HG03108 (cell line): ENCODE measurements around the gene NCOA1.
A peak's percentile ranks its signal among the peaks of the same experiment; 100 is the strongest.
"Not testable (repeated sequence)": the region's sequence is repeated elsewhere in the genome, so short reads cannot be mapped to it uniquely, and the experiment has no call there.

Source experiments
- ATAC-seq: cut with Tn5 transposase; IDR thresholded peaks from one replicate; pipeline ENCODE4 v1.9.1; 2021; ENCODE audit warnings: moderate library complexity; ENCODE audit not compliant: unreplicated experiment

The NCOA1 gene

GRCh38 chr2:24570225-24570624 lies 79.2 kb downstream of the NCOA1 start:
- no peak for ATAC-seq

- ATAC-seq = no peak
Measured at GRCh38 chr2:24571828-24572442, 80.9 kb downstream of the NCOA1 start.

DNA sequence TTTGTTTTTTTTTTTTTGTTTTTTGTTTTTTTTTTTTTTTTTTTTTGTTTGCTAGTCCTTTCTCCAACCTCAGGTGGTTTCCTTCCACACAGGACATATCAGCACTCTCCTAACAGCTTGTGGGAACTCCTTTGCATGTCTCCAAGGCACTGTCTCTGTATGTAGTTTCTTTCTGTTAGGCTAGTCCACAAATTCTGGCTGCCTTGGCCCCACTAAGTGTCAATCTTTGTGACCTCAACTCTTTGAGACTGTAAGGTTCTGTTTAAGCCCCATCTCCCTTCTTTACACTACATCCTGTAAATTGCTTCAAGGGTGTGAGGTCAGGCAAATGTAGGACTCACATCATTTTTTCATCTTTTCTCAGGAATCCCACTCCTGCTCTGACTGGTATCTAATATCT lies 85.1 kb downstream of the NCOA1 start:
- no peak for ATAC-seq

DNA sequence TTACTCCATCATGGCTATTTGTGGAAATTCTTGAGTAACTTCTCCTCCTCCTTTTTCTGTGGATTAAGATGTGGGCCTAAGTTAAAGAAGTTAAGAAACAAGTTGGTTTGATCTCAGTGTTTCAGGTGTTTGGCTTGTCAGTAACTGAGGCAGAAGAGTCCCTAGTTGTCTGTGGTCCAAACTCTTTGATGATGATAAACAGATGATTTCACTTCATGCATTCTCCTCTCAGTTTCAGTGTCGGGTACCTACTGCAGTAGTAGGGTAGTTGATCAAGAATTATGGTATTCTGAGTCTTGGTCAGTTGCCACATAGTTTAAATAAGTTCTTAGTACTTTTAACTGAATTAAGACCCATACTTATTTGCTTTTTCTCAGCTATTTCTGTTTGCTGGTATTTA lies 85.6 kb downstream of the NCOA1 start:
- ATAC-seq = peak; percentile 51

- peak; percentile 63 for ATAC-seq
Measured at GRCh38 chr2:24577481-24577880, 86.4 kb downstream of the NCOA1 start.

- ATAC-seq = no peak
Measured at GRCh38 chr2:24579053-24579803, 88.2 kb downstream of the NCOA1 start.

- no peak for ATAC-seq
Measured at GRCh38 chr2:24580561-24580960, 89.5 kb downstream of the NCOA1 start.

DNA sequence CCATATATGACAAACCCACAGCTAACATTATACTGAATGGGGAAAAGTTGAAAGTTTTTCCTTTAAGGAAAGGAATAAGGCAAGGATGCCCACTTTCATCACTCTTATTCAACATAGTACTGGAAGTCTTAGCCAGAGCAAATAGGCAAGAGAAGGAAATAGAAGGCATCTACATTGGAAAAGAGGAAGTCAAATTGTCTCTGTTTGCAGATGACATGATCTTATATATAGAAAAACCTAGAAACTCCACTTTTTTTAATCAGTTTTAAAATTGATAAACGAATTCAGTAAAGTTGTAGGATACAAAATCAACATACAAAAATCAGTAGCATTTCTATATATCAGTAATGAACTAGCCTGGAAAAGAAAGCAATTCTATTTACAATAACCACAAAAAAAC lies 90.9 kb downstream of the NCOA1 start:
- ATAC-seq = not testable (repeated sequence)

GRCh38 chr2:24586955-24587354 lies 95.9 kb downstream of the NCOA1 start:
- peak; percentile 54 for ATAC-seq

DNA sequence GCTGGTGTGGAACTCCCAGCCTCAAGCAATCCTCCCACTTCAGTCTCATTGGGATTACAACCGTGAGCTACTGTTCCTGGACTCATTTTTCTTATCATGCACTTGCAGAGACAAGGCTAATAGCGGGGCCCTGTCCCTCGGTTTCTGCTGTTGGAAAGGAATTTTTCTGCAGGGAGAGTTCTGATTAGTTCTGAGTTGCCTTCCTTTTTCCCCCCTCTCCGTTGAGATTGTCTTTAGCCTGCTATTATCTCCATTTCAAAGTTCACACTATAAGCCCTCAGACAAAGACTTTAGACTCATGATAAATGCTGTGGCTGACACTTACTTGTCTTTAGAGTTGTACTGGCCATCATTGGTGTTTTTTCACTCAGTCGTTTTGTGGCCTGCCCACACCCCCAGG lies 97.2 kb downstream of the NCOA1 start:
- no peak for ATAC-seq

GRCh38 chr2:24592441-24593100 lies 101.5 kb downstream of the NCOA1 start:
- ATAC-seq = no peak

DNA sequence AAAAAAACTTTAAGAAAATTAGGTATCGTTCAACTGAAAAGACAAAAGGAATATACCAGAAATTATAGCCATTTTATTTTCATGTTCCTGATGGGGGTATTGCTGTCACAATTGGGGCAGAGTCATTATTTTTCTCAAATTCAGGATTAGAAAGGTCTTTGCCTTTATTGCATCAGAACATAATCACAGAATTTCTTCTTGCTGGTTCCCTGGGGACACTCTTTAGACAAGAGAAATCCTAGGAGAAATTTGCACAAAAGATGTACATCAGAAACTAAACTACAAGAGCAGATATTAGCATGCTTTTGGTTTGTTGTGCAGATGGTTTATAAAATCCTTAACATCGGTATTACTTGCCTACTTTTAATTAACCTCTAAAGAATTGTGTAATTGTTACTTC lies 103.2 kb downstream of the NCOA1 start:
- no peak for ATAC-seq

- no peak for ATAC-seq
Measured at GRCh38 chr2:24597181-24597870, 106.3 kb downstream of the NCOA1 start.

DNA sequence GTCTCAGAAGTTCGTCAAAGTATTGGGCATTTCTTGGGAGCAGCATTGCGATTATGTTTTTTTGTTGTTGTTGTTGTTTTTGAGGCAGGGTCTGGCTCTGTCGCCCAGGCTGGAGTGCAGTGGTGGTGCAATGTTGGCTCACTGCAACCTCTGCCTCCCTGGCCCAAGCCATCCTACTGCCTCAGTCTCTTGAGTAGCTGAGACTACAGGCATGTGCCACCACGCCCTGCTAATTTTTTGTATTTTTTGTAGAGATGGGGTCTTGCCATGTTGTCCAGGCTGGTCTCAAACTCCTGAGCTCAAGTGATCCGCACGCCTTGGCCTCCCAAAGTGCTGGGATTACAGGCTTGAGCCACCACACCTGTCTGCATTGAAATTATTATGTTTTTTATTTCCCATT lies 109.1 kb downstream of the NCOA1 start:
- not testable (repeated sequence) for ATAC-seq

DNA sequence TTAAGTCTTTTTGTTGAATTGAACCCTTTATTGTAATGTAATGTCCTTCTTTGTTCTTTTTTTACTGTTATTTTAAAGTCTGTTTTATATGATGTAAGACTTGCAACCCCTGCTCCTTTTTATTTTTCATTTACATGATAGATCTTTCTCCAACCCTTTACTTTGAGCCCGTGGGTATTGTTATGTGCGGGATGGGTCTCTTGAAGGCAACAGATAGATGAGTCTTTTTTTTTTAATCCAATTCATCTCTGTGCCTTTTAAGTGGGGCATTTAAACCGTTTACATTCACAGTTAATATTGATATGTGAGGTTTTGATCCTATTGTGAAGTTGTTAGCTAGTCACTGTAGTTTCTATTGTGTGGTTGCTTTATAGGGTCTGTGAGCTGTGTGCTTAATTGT lies 120.6 kb downstream of the NCOA1 start:
- ATAC-seq = no peak

GRCh38 chr2:24613154-24613814 lies 122.2 kb downstream of the NCOA1 start:
- no peak for ATAC-seq

GRCh38 chr2:24616616-24617015 lies 125.6 kb downstream of the NCOA1 start:
- no peak for ATAC-seq

DNA sequence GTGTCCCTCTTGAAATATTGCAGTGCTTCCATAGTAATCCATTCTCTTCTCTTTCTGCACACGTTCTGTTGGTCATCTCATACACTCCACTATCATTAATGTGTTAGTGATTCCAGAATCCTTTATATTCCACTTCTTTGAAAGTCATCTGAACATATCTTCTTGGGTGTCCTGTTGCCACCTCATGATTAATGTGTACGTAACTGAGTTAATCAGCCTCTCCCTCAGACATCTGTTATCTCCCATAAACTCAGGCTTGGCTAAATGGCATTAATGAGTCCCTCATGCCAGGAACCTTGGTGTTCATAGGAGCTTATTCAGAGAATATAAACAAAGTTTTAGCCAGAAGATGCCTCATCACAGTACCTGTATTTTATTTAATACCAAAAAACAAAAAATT lies 126.4 kb downstream of the NCOA1 start:
- ATAC-seq = no peak

- no peak for ATAC-seq
Measured at GRCh38 chr2:24618144-24618543, 127.1 kb downstream of the NCOA1 start.

GRCh38 chr2:24618680-24619079 lies 127.6 kb downstream of the NCOA1 start:
- ATAC-seq = no peak

- ATAC-seq = no peak
Measured at GRCh38 chr2:24620936-24621335, 129.9 kb downstream of the NCOA1 start.
